Mononuclear cell (primary cell): ENCODE results near the gene MYOG. TPM values are rescaled to one million over a fixed set of nuclear protein-coding genes. Genes with fewer than 3 reads are reported as not detected.

ENCODE experiments used
- H3K27me3 ChIP-seq: 2 replicates; pipeline ENCODE4 v1.6.0; 2011; ENCODE audit warnings: low read length, control low read depth; ENCODE audit not compliant: insufficient read depth
- H3K4me1 ChIP-seq: 2 replicates; pipeline ENCODE4 v1.5.1; 2011; ENCODE audit warnings: mild to moderate bottlenecking, low read length, control low read depth; ENCODE audit not compliant: insufficient read depth
- H3K4me3 ChIP-seq: 2 replicates; pipeline ENCODE4 v1.5.1; 2011; ENCODE audit warnings: mild to moderate bottlenecking, low read length, moderate library complexity
- H3K9me3 ChIP-seq: 2 replicates; pipeline ENCODE4 v1.5.1; 2011; ENCODE audit warnings: low read depth, mild to moderate bottlenecking, control low read depth, low read length
- total RNA-seq: library from RNA; depleted of rRNA; stranded (reverse); fragments of >200 nt; gene quantifications from one replicate; pipeline ENCODE4 v1.2.3, GENCODE V29; 2012

The MYOG gene
- total RNA-seq, 1 donor, result not detected

- H3K4me3 ChIP-seq, result no peak overlapping the region
- H3K27me3 ChIP-seq, result peaks cover 66% of the 10 kb centered on the region
- no peaks in the 10 kb centered on the region for H3K9me3 ChIP-seq
- H3K4me1 ChIP-seq, result peaks cover 28% of the 10 kb centered on the region
Measured at GRCh38 chr1:203124011-203124410, 38.2 kb upstream of the MYOG start.

GRCh38 chr1:203122159-203122558 is 36.3 kb upstream of the MYOG start:
- Histone ChIP-seq H3K27me3 (peaks cover 70% of the 10 kb centered on the region), H3K4me1 (peaks cover 18% of the 10 kb centered on the region), H3K9me3 (no peaks in the 10 kb centered on the region), H3K4me3 (no peak overlapping the region)

- Histone ChIP-seq H3K4me3 (no peak overlapping the region), H3K9me3 (no peaks in the 10 kb centered on the region), H3K4me1 (peaks cover 10% of the 10 kb centered on the region), H3K27me3 (peaks cover 65% of the 10 kb centered on the region)
Measured at GRCh38 chr1:203121186-203122015, 35.6 kb upstream of the MYOG start.

GRCh38 chr1:203120325-203121153 is 34.7 kb upstream of the MYOG start:
- no peak overlapping the region for H3K4me3 ChIP-seq
- peaks cover 72% of the 10 kb centered on the region for H3K27me3 ChIP-seq
- peaks cover 6% of the 10 kb centered on the region for H3K4me1 ChIP-seq

GRCh38 chr1:203117611-203118575 is 32.1 kb upstream of the MYOG start:
- H3K9me3 ChIP-seq, result no peaks in the 10 kb centered on the region
- no peak overlapping the region for H3K4me3 ChIP-seq
- H3K27me3 ChIP-seq, result peaks cover 64% of the 10 kb centered on the region
- peaks cover 6% of the 10 kb centered on the region for H3K4me1 ChIP-seq

More at GRCh38 chr1:203120325-203121153, 34.7 kb upstream of the MYOG start:
- H3K9me3 ChIP-seq, result no peaks in the 10 kb centered on the region

GRCh38 chr1:203116091-203116820 is 30.4 kb upstream of the MYOG start:
- Histone ChIP-seq H3K9me3 (no peaks in the 10 kb centered on the region), H3K4me1 (peaks cover under 1% of the 10 kb centered on the region), H3K27me3 (peaks cover 61% of the 10 kb centered on the region), H3K4me3 (no peak overlapping the region)

GRCh38 chr1:203114202-203114601 is 28.4 kb upstream of the MYOG start:
- no peaks in the 10 kb centered on the region for H3K4me1 ChIP-seq
- no peaks in the 10 kb centered on the region for H3K9me3 ChIP-seq
- peaks cover 65% of the 10 kb centered on the region for H3K27me3 ChIP-seq
- H3K4me3 ChIP-seq, result no peak overlapping the region

GRCh38 chr1:203113308-203113707 is 27.5 kb upstream of the MYOG start:
- Histone ChIP-seq H3K9me3 (no peaks in the 10 kb centered on the region), H3K27me3 (peaks cover 65% of the 10 kb centered on the region), H3K4me3 (no peak overlapping the region), H3K4me1 (no peaks in the 10 kb centered on the region)

- H3K4me3 ChIP-seq, result no peak overlapping the region
- H3K27me3 ChIP-seq, result peaks cover 65% of the 10 kb centered on the region
- H3K4me1 ChIP-seq, result no peaks in the 10 kb centered on the region
- H3K9me3 ChIP-seq, result no peaks in the 10 kb centered on the region
Measured at GRCh38 chr1:203112475-203112874, 26.7 kb upstream of the MYOG start.

GRCh38 chr1:203104789-203105390 is 19.1 kb upstream of the MYOG start:
- Histone ChIP-seq H3K27me3 (peaks cover 37% of the 10 kb centered on the region), H3K4me3 (no peak overlapping the region), H3K4me1 (no peaks in the 10 kb centered on the region), H3K9me3 (peaks cover 12% of the 10 kb centered on the region)

GRCh38 chr1:203103829-203104495 is 18.1 kb upstream of the MYOG start:
- H3K9me3 ChIP-seq, result peaks cover 12% of the 10 kb centered on the region
- H3K27me3 ChIP-seq, result peaks cover 28% of the 10 kb centered on the region
- no peaks in the 10 kb centered on the region for H3K4me1 ChIP-seq
- no peak overlapping the region for H3K4me3 ChIP-seq

GRCh38 chr1:203103216-203103615 is 17.4 kb upstream of the MYOG start:
- Histone ChIP-seq H3K9me3 (peaks cover 12% of the 10 kb centered on the region), H3K27me3 (peaks cover 24% of the 10 kb centered on the region), H3K4me1 (no peaks in the 10 kb centered on the region), H3K4me3 (no peak overlapping the region)

GRCh38 chr1:203101813-203102634 is 16.2 kb upstream of the MYOG start:
- Histone ChIP-seq H3K27me3 (peaks cover 12% of the 10 kb centered on the region), H3K4me3 (no peak overlapping the region), H3K4me1 (no peaks in the 10 kb centered on the region), H3K9me3 (peaks cover 12% of the 10 kb centered on the region)
